NCI-H748 treated with DMSO at 0.1 percent for 48 hours (cell line): ENCODE data around the gene DLL4.

ENCODE experiments used
- DNase-seq: peaks from one replicate; lab custom pipeline; 2025; lab: John Stamatoyannopoulos, UW

Gene DLL4

GRCh38 chr15:40906091-40906990 is 22.8 kb upstream of the DLL4 start:
- DNase-seq = peak; percentile 58

DNA sequence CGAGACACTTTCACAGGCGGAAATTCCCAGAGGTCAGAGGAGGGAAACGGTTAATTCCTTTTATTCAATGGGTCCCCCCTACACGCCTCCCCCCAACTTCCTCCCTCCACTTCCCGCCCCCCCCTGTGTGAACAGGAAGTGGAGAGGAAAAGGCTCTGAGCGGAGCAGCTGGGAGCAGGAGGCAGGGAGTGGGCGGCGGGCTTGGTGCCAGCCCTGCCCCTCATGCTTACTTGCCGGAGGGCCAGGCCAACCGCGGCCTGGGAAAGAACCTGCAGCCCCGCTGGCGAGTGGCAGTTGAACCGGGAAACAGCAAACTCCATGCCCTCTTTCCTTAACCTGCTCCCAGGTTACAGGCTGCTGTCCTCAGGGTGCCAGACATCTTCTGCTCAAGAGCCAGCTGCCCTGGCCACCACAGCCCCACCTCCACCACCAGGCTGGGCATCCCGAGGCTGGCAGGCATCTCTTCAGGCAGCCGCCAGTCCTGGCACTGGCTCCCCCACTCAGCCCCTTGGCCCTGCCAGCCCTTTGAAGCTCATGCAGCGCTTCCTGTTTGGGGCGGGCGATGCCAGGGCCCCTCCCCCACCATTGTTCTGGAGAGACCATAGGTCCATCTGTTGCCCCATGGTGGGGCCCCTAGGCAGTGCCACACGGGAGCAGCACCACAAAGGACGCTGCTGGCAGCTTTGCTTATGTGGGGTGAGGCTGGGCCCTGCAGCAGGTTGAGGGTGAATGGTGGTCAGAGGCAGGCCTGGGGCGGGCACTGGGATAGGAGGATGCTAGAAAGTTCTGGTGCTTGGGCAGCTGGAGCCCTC is 21.9 kb upstream of the DLL4 start:
- no peak for DNase-seq

DNA sequence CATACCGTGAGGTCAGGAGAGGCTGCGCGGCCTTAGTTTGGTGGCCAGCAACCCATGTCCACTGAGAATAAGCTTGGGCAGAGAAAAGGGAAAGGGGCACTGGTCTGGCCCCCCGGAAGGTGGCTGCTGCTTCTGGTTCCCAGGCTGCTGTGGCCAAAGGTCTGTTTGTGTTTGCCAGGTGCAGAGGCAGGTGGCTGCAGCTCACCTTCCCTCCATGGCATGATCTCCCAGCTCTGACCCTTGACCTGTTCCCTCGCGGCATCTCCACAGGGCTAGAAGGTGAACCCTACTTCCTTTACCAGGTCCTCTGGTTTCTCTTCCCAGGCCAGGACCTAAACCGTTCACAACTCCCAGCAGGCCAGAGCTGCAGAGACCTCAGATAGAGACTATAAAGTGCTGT is 21.0 kb upstream of the DLL4 start:
- DNase-seq = no peak

GRCh38 chr15:40909662-40910630 is 19.2 kb upstream of the DLL4 start:
- DNase-seq = no peak

- DNase-seq = no peak
Measured at GRCh38 chr15:40911141-40911540, 18.0 kb upstream of the DLL4 start.

DNA sequence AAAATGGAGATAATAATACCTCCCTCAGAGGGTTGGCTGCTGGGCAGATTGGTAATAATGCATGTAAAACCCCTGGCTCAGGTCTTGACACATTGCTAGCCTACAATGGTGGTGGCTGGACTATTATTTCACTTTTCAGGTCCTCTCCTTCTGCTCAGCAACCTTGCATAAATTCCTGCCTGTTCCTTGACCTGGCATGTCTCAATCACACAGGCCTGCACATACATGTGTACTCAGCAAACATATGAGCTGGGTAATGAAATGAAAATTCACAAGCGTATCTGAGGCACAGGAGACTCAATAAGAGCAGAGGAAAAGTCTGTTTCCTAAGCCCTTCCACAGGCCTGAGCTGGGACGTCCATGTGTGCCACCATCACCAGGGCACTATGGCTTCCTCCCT is 17.4 kb upstream of the DLL4 start:
- DNase-seq = no peak

DNA sequence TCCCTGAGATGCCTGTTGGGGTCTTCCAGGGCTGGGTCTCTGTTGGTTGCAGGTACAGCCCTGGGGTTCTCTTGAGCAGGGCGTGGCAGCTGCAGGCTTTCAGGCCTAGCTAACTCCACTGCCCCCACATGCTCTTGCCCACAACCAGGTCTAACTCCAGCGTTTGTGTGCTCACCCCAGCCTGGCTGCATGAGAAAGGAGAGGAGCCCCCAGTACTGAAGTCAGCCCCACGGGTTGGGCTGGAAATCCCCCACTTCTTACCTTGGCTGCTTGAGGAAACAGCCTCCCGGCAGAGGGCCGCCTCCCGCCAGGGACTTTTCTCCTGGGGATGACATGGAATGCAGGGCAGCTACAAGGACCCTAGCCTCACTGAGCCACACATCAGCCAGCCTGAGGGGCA is 16.7 kb upstream of the DLL4 start:
- no peak for DNase-seq

DNA sequence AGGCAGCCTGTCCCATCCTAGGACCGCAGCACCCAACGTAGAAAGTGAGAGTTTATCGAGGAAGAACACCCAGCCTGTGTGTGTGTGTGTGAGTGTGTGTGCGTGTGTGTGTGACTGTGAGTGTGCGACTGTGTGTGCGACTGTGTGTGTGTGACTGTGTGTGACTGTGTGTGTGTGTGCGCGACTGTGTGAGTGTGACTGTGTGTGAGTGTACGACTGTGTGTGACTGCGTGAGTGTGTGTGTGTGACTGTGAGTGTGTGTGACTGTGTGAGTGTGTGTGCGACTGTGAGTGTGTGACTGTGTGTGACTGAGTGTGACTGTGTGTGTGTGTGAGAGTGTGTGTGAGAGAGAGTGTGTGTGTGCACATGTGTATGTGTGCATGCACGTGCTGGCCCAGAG is 15.1 kb upstream of the DLL4 start:
- DNase-seq = no peak

DNA sequence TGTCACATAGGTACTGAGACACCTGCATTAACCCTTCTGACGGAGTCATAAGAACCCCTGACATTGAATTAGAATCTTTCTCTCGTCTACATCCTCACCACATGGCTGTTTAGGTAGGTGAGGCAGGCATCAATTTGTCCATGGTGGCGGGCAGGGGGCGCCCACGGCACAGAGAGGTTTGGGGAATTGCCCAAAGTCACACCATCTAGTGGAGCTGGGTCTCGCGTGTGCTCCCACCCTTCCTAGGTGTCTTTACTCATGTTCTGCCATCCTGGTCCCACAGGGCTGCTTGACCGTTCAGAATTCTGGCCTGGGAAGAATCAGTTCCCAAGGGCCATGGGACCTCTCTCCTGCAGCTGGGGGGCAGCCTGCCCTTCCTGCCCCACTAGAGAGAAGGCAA is 14.7 kb upstream of the DLL4 start:
- no peak for DNase-seq

- DNase-seq = no peak
Measured at GRCh38 chr15:40915116-40915661, 14.0 kb upstream of the DLL4 start.

DNA sequence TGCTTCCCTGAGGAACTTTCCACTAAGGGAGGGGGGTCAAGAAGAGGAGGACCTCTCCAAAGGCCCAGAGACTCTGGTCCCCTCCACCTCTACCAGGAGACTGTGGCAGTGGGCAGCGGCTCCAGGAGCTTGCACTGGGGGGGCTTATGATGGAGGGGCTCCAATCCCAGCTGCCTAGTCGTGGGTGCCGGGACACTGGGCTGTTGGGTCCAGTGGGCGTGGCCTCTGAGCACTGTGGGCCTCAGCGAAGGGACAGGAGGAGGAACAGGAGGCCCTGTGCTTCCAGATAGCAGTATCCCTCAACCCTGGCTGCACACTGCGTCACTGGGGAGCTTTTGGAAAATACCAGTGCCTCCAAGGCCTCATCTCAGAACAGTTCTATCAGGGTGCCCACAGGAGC is 13.5 kb upstream of the DLL4 start:
- no peak for DNase-seq

- no peak for DNase-seq
Measured at GRCh38 chr15:40917585-40917984, 11.6 kb upstream of the DLL4 start.

- peak; percentile 27 for DNase-seq
Measured at GRCh38 chr15:40918146-40918798, 10.9 kb upstream of the DLL4 start.

DNA sequence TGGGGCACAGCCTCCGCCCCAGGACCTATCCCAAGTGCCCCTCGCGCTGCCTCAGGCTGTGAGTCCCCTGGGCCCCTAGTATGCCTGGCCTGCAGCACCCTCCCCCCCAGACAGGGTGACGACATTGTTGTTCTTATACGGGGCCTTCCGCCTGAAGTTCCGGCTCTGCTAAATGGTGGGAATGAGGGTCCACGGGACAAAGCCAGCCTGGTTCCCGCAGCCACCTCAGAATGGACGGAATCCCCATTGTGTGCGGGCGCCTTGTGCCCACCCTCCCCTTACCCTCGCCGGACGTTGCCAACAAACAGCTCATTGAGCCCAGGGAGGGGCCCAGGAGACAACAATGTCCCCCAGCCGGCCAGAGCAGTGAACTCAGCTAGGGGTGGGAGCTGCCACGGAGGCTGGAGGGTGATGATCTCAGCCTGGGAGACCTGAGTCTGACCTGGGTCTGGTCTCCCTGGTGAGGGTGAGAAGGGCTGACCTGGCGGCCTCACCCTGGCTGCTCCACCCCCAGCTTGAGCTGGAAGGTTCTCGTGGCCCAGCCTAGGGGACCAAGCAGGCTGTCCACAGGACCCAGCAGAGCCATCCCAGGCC is 10.2 kb upstream of the DLL4 start:
- no peak for DNase-seq

DNA sequence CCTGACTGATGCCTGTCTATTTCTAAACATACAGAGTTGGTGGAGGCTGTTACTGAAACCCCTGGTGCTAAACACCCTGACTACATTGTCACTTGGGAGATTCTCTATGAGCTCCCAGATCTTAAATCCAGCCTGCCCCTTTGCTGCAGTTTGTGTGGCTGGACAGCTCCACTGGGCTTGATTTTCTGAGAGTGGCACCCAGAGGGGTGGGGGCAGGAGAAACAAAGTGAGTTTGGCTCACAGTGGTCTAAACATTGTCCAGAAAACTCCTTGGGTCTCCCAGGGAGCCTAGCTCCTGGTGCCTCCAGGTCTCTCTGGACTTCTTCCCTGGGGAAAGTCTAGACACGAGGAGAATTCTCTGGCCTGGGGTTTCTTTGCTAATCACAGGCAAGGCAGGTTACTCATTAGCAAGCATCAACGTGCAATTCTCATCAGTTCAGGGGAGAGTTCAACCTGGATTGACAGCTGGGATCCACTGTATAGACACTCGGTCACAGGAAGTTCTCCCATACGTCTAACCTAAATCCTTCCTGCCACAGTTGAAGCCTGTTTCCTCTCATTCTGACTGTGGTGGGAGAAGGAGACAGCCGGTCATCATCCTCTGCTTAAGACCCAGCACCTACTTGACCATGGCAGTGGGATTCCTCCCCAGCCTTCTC is 7.1 kb upstream of the DLL4 start:
- no peak for DNase-seq

DNA sequence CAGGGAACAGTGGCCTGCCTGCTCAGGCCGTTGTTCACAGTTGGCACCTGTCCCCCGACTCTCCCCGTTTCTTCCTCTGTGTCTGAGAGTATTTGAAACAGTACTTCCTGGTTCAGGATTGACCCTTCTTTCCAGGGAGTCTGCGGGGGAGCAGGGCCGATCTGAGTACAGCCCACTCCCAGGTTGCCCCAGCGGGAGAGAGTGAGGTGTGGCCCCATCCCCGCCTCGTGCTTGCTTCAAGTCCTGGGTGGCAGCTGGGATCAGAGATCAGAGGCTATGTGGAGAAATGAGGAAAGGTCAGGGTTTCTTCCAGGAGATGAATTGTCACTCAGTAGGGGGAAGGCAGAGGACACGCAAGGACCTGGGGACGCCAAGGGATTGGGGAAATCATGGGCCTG is 6.5 kb upstream of the DLL4 start:
- no peak for DNase-seq

GRCh38 chr15:40923551-40923950 is 5.6 kb upstream of the DLL4 start:
- DNase-seq = no peak

DNA sequence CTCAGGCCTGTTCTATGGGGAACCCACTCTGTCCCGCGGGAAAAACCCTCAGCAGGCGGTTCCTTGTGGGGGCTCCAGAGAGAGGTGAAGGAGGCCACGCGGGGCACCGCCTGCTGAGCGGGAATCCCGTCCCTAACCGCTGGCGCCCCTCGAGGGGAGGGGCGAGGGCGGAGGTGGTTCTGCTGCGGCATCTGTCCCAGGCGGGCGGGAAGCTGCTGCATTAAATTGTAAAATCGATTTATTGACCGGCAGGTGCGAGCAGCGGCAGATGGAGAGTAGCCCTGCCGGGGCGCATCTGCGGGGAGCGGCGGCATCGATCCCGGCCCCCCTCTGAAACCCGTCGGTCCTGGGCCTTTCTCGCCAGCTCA is 3.7 kb upstream of the DLL4 start:
- no peak for DNase-seq

- peak; percentile 17 for DNase-seq
Measured at GRCh38 chr15:40925863-40926658, 3.1 kb upstream of the DLL4 start.
